Gastrocnemius medialis (tissue), 4 donors: ENCODE data around the gene PIP5KL1.

Experiments used
- POLR2A ChIP-seq, 2 donors: fragments of 450-650 bp; IDR thresholded peaks; one replicate each; pipeline ENCODE4 v1.6.1; 2017; ENCODE audit warnings: antibody characterized with exemption in 2 of 2, mild to moderate bottlenecking in 2 of 2, moderate library complexity in 2 of 2
- TF ChIP-seq, protein P1 (sequence below), 5 experiments: fragments of 450-650 bp in 3 of 5; fragments of 200-600 bp in 2 of 5; sonication (generic) in 2 of 5; IDR thresholded peaks in 4 of 5; conservative IDR thresholded peaks in 1 of 5; 1 replicate in 4 of 5; 2 replicates in 1 of 5; pipeline ENCODE4 v1.5.1; 2016 to 2019; ENCODE audit warnings: antibody characterized with exemption in 5 of 5, mild to moderate bottlenecking in 3 of 5, moderate library complexity in 3 of 5

- no peak for TF ChIP-seq POLR2A (IDR thresholded peaks at IDR 0.05)
- TF ChIP-seq, protein P1, sequence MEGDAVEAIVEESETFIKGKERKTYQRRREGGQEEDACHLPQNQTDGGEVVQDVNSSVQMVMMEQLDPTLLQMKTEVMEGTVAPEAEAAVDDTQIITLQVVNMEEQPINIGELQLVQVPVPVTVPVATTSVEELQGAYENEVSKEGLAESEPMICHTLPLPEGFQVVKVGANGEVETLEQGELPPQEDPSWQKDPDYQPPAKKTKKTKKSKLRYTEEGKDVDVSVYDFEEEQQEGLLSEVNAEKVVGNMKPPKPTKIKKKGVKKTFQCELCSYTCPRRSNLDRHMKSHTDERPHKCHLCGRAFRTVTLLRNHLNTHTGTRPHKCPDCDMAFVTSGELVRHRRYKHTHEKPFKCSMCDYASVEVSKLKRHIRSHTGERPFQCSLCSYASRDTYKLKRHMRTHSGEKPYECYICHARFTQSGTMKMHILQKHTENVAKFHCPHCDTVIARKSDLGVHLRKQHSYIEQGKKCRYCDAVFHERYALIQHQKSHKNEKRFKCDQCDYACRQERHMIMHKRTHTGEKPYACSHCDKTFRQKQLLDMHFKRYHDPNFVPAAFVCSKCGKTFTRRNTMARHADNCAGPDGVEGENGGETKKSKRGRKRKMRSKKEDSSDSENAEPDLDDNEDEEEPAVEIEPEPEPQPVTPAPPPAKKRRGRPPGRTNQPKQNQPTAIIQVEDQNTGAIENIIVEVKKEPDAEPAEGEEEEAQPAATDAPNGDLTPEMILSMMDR (IDR thresholded peaks at IDR 0.05 in 4 of 5, conservative IDR thresholded peaks at IDR 0.05 in 1 of 5): no peak
These were observed 34.8 kb downstream of the PIP5KL1 start for GRCh38 chr9:127895811-127896210.
